Retina (tissue), 1 donor: ENCODE measurements around the gene SCP2.
A peak's percentile ranks its signal among the peaks of the same experiment; 100 is the strongest.
"Not testable (repeated sequence)": the region's sequence is repeated elsewhere in the genome, so short reads cannot be mapped to it uniquely, and the experiment has no call there.

Experiments used
- DNase-seq: peaks from one replicate; pipeline ENCODE4 v3.0.0-alpha.2; 2016

The SCP2 gene

DNA sequence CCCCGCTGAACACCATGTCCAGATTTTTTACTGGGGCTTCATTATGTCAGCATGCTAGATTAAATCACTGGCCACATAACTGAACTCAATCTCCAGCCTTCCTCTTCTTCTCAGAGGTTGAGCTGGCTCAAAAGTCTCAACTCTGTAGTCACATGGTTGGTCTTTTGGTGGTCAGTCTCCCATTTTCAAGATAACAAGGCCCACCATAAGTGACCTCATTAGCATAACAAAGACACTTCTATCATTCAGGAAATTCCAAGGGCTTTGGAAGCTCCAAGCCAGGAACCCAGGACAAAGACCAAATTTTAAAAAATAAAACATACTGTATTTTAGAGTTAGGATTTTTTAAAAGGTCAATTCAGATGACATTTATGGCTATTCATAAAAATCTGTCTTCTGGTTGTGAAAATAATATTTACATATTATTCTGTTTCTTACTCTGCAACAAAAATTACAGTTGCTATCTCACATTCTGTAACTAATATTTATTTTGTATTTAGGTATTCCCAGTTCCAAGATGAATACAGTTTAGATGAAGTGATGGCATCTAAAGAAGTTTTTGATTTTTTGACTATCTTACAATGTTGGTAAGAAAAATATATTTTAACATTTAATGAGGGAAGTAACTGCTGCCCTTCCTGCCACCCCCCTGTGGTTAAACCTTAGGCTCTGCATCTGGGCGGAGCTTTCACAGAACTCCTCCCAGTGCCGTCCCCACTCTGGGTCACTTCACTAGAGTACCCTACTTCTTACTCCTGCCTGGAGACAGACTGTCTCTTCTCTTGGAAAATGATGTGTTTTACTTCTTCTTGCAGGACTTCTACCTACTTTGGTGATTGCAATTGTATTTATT is 49.3 kb downstream of the SCP2 start:
- DNase-seq: no peak

- no peak for DNase-seq
These were observed 51.0 kb downstream of the SCP2 start for GRCh38 chr1:52978045-52978444.

DNA sequence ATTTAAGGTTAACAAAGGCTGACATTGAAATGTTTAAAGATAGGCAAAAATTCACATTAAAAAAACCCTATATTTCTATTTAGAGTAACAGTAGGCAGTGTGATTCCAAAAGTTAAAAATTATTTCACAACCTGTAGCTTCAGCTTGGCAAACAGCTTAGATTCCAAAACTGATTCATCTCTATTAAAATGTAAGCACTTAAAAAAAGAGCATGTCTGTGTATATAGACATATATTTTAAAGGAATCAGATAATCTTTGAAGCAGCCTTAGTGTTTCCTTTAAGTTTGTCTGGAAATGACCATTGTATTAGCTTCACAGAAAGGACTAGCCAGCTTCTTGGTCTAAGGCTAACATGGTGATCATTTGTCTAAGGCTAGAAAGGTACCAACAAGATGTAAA is 65.7 kb downstream of the SCP2 start:
- not testable (repeated sequence) for DNase-seq

DNA sequence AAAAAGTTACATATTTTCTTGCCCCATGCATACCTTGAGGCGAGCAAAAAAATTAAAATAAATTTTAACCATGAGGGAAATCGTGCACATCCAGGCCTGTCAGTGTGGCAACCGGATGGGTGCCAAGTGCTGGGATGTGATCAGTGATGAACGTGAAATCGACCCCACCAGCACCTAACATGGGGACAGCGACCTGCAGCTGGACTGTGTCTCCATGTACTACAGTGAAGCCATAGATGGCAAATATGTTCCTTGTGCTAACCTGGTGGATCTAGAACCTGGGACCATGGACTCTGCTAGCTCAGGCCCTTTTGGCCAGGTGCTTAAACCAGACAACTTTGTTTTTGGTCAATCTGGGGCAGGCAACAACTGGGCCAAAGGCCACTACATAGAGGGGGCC is 67.6 kb downstream of the SCP2 start:
- DNase-seq: no peak

DNA sequence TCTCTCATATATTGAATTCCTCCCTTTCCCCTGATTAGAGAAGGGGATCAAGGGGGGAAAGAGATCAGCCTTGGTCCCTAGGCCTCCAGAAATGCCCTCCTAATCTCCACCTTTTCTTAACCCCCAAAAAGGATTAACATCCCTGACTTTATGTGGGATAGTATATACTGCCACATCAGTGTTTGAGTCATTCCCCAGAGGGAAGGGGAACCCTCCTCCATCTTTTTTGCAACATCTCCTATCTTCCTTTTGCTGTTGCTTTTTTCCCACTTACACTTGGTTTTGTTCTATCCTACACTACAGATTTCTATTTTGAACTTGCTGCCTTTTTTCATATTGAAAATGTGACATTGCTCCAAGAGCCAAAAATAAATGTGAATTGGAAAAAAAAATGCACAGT is 69.6 kb downstream of the SCP2 start:
- DNase-seq: no peak

DNA sequence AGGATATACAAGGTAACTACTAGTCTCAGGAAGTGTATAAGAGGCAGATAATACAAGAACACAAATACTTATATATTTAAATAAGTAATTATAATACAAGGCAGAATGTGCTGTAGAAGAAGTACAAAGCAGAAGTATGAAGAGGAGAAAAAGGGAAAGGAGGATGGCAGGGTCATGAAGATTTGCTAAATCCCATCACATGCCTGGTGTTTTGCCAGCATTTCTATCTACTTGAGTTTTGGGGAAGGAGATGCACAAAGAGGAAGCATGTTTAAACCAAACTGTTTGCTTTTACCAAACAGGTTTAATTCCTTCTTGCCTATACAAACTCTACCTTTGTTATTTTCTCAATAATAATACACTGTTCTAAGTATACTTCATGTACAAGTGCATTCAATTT is 74.1 kb downstream of the SCP2 start:
- DNase-seq: no peak

GRCh38 chr1:53006612-53007011 is 79.5 kb downstream of the SCP2 start:
- not testable (repeated sequence) for DNase-seq

DNA sequence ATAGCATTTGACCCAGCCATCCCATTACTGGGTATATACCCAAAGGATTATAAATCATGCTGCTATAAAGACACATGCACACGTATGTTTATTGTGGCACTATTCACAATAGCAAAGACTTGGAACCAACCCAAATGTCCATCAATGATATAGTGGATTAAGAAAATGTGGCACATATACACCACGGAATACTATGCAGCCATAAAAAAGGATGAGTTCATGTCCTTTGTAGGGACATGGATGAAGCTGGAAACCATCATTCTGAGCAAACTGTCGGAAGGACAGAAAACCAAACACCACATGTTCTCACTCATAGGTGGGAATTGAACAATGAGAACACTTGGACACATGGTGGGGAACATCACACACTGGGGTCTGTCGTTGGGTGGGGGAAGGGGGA is 83.2 kb downstream of the SCP2 start:
- DNase-seq: not testable (repeated sequence)

DNA sequence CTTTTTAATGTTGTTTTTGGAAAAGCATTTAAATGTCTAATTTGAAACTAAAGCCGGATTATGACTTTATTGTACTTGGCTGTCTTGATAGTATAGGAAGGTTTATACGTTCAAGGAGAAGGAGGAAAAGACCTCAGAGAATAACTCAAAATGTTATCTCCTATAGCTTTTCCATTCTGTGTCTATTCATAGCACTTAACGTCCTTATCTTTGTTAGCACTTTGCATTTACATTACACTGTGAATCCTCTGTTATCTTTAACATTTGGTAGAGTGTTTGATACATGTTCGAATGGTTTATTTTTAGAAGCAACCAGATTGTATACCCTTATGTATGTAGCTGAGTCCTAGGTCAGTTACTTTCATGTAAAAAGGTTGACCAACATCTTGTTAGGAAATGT is 84.1 kb downstream of the SCP2 start:
- DNase-seq: no peak

DNA sequence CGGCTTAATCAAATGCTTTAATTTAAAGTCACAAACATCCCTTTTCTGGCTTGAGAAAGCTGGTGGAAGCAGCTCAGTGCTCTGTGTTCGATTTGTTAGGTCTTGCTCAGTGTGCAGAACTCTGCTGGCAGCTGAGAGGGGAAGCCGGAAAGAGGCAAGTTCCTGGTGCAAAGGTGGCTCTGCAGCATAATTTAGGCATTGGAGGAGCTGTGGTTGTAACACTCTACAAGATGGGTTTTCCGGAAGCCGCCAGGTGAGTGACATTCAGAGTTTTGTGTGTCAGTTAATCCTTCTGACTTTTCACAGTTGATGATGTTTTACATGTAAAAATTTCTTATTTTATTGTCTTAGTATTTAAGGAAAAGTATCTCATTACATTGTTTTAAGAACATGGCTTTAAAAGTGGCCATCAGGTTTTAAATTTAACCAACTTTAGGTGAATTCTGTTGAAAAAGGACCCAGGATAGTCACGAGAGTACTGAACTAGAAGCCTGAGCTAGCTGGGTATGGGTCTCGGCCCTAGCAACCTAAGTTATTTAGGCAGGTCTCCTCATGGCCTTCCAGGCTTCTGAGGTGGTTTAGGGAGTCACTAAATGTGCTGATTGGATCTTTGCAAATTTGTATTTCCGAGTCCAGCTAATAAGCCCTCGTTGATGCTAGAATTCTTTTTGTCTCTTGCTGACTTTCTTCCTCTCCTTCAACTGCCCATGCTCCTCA is 87.9 kb downstream of the SCP2 start:
- peak; percentile 76 for DNase-seq

GRCh38 chr1:53015508-53015860 is 88.4 kb downstream of the SCP2 start:
- DNase-seq: no peak

DNA sequence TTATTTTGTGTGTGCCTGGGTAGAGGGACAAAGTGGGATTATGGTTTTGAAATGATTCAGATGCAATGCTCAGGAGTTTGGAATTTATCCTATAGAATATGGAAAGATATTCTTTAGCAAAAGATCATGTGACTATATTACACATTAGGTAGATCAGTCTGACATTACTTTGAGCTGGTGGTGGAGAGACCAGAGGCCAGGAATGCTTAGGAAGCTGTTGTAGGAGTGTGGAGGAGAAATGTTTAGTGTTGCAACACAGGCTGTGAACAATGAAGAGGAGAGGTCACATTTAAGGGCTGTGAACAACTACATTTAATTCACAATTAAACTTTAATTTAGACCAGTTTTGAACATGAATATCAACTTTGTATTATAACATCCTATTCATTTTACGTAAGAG is 89.6 kb downstream of the SCP2 start:
- DNase-seq: no peak

GRCh38 chr1:53020588-53020987 is 93.5 kb downstream of the SCP2 start:
- DNase-seq: no peak

DNA sequence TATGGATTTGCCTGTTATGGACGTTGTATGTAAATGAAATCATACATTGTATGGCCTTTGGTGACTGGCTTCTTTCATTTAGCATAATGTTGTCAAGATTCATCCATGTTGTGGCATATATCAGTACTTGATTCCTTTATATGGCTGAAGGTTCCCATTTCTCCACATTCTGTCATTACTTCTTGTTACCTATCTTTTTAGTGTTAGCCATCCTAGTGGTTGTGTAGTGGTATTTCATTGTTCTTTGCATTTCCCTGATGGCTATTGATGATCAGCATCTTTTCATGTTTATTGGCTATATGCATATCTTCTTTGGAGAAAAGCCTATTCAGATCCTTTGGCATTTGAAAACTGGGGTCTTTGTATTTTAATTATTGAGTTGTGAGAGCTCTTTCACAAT is 95.1 kb downstream of the SCP2 start:
- DNase-seq: no peak

DNA sequence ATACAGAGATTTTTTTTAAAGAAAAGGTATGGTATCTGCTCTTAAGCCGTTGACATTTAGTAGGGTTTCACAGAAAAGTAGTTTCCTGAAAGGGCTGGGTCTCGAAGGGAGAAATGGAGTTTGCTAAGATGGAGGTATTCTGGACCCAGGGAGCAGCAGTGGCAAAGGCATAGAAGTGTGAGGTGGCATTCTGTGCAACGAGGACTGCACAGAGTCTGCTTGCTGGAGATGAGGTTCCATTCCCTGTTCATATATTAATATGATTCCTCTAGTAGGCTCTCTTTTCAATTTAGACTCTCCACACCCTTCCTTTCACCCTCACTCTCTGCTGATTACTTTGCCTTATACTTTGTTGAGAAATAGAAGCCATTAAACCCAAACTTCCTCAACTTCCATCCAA is 96.5 kb downstream of the SCP2 start:
- DNase-seq: no peak

DNA sequence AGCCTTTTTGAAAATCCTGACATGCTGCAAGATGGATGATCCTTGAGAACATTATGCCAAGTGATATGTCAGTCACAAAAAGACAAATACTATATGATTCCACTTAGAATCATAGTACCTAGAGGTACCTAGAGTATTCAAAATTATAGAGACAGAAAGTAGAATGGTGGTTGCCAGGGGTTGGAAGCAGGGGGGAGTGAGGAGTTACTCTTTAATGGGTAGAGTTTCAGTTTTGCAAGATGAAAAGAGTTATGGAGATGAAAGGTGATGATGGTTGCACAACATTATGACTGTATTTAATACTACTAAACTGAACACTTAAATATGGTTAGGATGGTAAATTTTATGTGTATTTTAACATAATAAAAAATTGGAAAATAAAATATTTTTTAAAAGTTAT is 97.0 kb downstream of the SCP2 start:
- no peak for DNase-seq

- DNase-seq: peak; percentile 54
These were observed 98.1 kb downstream of the SCP2 start for GRCh38 chr1:53025034-53025768.

GRCh38 chr1:53025769-53026112 is 98.7 kb downstream of the SCP2 start:
- no peak for DNase-seq

- DNase-seq: peak; percentile 28
These were observed 99.2 kb downstream of the SCP2 start for GRCh38 chr1:53026254-53026653.

DNA sequence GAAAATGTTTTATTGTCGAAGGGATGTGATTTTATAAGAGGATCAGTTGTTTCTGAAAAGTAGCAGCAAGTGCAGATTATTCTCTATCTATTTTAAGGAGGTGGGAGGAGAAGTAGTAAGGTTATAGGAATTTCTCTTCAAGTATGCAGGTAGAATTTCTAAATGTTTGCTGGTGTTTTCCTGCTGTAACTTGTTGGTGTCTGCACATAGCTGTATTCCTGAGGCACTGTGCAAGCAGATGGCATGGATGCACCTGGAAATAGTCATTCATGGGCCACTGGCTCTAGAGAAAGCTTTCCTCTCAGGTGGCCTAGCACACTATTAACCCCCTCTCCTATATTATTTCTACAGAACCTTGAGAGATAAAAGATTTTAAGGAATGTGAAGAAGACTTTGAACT is 104.7 kb downstream of the SCP2 start:
- no peak for DNase-seq

DNA sequence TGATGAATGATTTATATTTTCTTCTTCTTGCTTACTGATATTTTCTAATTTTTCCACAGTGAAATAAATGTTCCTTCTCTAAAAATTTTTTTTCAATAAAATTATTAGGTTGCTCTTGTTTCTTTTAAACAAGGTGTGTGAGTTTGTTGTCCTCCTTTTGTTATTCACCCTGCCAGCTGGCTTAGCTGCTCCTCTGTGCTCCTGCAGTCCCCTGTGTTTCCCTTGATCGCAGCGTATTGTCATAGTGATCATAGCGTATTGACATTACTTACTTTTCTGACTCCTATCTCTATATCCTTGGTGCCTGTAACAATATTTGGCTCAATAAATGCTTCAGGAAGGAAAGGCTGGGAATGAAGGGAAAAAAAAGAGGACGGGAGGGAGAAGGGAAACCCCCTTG is 110.1 kb downstream of the SCP2 start:
- no peak for DNase-seq

GRCh38 chr1:53038566-53038965 is 111.5 kb downstream of the SCP2 start:
- no peak for DNase-seq

- DNase-seq: no peak
These were observed 116.2 kb downstream of the SCP2 start for GRCh38 chr1:53043271-53043670.

GRCh38 chr1:53044926-53045325 is 117.8 kb downstream of the SCP2 start:
- DNase-seq: no peak
